Activated B cell treated with CpG ODN at 0.5 μM for 24 hours (primary cell): Measurements from ENCODE around the gene HLTF. TPM values are rescaled to one million over a fixed set of nuclear protein-coding genes. Genes with fewer than 3 reads are reported as not detected.
"Not testable (repeated sequence)": the region's sequence is repeated elsewhere in the genome, so short reads cannot be mapped to it uniquely, and the experiment has no call there.

Experiments used
- ATAC-seq: fragments of 200-7000 bp; cut with Tn5 transposase; one replicate; pipeline ENCODE4 v1.10.0; 2021; ENCODE audit warnings: low read depth, mild to moderate bottlenecking, moderate library complexity
- CTCF ChIA-PET: fragments of 350-600 bp; sonication (Branson Sonifier 250); formaldehyde crosslinking; loops from one replicate; lab custom pipeline; 2021; ENCODE audit warnings: antibody characterized with exemption; lab: Charles Lee
- POLR2A ChIA-PET: fragments of 350-600 bp; sonication (Branson Sonifier 250); formaldehyde crosslinking; loops from one replicate; lab custom pipeline; 2021; ENCODE audit warnings: antibody characterized with exemption; lab: Charles Lee
- DNase-seq: peaks from one replicate; pipeline ENCODE4 v3.0.0; 2022
- H3K27ac Mint-ChIP-seq: one replicate; pipeline ENCODE4 v1.8.0; 2020; ENCODE audit warnings: mixed read lengths
- H3K27me3 Mint-ChIP-seq: one replicate; pipeline ENCODE4 v1.8.0; 2021; ENCODE audit warnings: mixed read lengths
- H3K36me3 Mint-ChIP-seq: one replicate; pipeline ENCODE4 v1.8.0; 2021; ENCODE audit warnings: low read depth, mixed read lengths
- H3K4me1 Mint-ChIP-seq: one replicate; pipeline ENCODE4 v1.8.0; 2021; ENCODE audit warnings: mixed read lengths
- H3K4me3 Mint-ChIP-seq: one replicate; pipeline ENCODE4 v1.8.0; 2020; ENCODE audit warnings: mild to moderate bottlenecking, mixed read lengths
- H3K9me3 Mint-ChIP-seq: one replicate; pipeline ENCODE4 v1.8.0; 2020; ENCODE audit warnings: mixed read lengths
- CTCF ChIP-seq: fragments of 200-600 bp; IDR thresholded peaks from one replicate; pipeline ENCODE4 v1.8.0; 2022; ENCODE audit warnings: antibody characterized with exemption, mild to moderate bottlenecking
- intact Hi-C: fragments of 100-400 bp; cut with micrococcal nuclease; formaldehyde crosslinking; loops from one replicate; pipeline ENCODE4 v1.15.1; 2024
- total RNA-seq: library from RNA; stranded (reverse); gene quantifications from 2 replicates; pipeline ENCODE4 v1.2.3, GENCODE V29; 2022

Gene HLTF
- total RNA-seq, 1 donor from 2014 or later: 16.4 TPM

- H3K4me3 Mint-ChIP-seq: no peak overlapping the region
- CTCF ChIA-PET: no interaction called here
- no peak for ATAC-seq
- intact Hi-C loops: no loop called here
- no peak for DNase-seq
- no peak for TF ChIP-seq CTCF
- POLR2A ChIA-PET: no interaction called here
- peaks cover 2% of the 10 kb centered on the region for H3K4me1 Mint-ChIP-seq
- peaks cover 3% of the 10 kb centered on the region for H3K9me3 Mint-ChIP-seq
- H3K36me3 Mint-ChIP-seq: no peaks in the 10 kb centered on the region
- H3K27ac Mint-ChIP-seq: no peak overlapping the region
- H3K27me3 Mint-ChIP-seq: peaks cover 2% of the 10 kb centered on the region
These were observed 14.8 kb upstream of the HLTF start for GRCh38 chr3:149101154-149101553.

GRCh38 chr3:149097987-149098386 lies 11.7 kb upstream of the HLTF start:
- H3K36me3 Mint-ChIP-seq, intact Hi-C loops, POLR2A ChIA-PET, H3K27ac Mint-ChIP-seq, DNase-seq, CTCF ChIA-PET, H3K9me3 Mint-ChIP-seq, ATAC-seq, H3K27me3 Mint-ChIP-seq, H3K4me3 Mint-ChIP-seq: not testable (repeated sequence)
- peaks cover 13% of the 10 kb centered on the region for H3K4me1 Mint-ChIP-seq

GRCh38 chr3:149095487-149095886 lies 9.2 kb upstream of the HLTF start:
- no peak for TF ChIP-seq CTCF
- ATAC-seq: peak; percentile 54
- no peaks in the 10 kb centered on the region for H3K27me3 Mint-ChIP-seq
- no peaks in the 10 kb centered on the region for H3K36me3 Mint-ChIP-seq
- CTCF ChIA-PET: interaction anchor here (0.7 kb wide), 1 partner anchor 23 kb away, joined by 3 read pairs; no protein-coding TSS in a partner anchor
- H3K4me3 Mint-ChIP-seq: peak overlapping the region; percentile 19
- no peak for DNase-seq
- H3K9me3 Mint-ChIP-seq: no peaks in the 10 kb centered on the region
- POLR2A ChIA-PET: interaction anchor here (1.9 kb wide), 1 partner anchor 9 kb away, joined by 5 read pairs; no protein-coding TSS in a partner anchor
- intact Hi-C loops: loop anchor here (1.0 kb wide), 1 partner anchor 9 kb away; the partner anchor contains the start of gene HLTF
- H3K27ac Mint-ChIP-seq: peak overlapping the region; percentile 72
- peaks cover 16% of the 10 kb centered on the region for H3K4me1 Mint-ChIP-seq

GRCh38 chr3:149091983-149092382 lies 5.7 kb upstream of the HLTF start:
- no peak for ATAC-seq
- Mint-ChIP-seq H3K36me3 (no peaks in the 10 kb centered on the region), H3K9me3 (no peaks in the 10 kb centered on the region), H3K4me1 (peaks cover 27% of the 10 kb centered on the region), H3K27ac (no peak overlapping the region), H3K27me3 (no peaks in the 10 kb centered on the region), H3K4me3 (no peak overlapping the region)
- TF ChIP-seq CTCF: no peak
- intact Hi-C loops: no loop called here
- no peak for DNase-seq
- ChIA-PET POLR2A (no interaction called here), CTCF (interaction anchor here (1.0 kb wide), 1 partner anchor 28 kb away, joined by 3 read pairs; no protein-coding TSS in a partner anchor)

- peaks cover 3% of the 10 kb centered on the region for H3K36me3 Mint-ChIP-seq
- TF ChIP-seq CTCF: no peak
- intact Hi-C loops: no loop called here
- H3K27ac Mint-ChIP-seq: no peak overlapping the region
- H3K27me3 Mint-ChIP-seq: no peaks in the 10 kb centered on the region
- no peak overlapping the region for H3K4me3 Mint-ChIP-seq
- DNase-seq (no peak), ATAC-seq (no peak)
- ChIA-PET CTCF (interaction anchor here (1.0 kb wide), 1 partner anchor 29 kb away, joined by 3 read pairs; no protein-coding TSS in a partner anchor), POLR2A (no interaction called here)
- H3K4me1 Mint-ChIP-seq: peaks cover 30% of the 10 kb centered on the region
- H3K9me3 Mint-ChIP-seq: no peaks in the 10 kb centered on the region
These were observed 4.6 kb upstream of the HLTF start for GRCh38 chr3:149090907-149091306.

GRCh38 chr3:149090461-149090860 lies 4.1 kb upstream of the HLTF start:
- no peak for TF ChIP-seq CTCF
- POLR2A ChIA-PET: no interaction called here
- Mint-ChIP-seq H3K4me3 (no peak overlapping the region), H3K36me3 (peaks cover 5% of the 10 kb centered on the region), H3K27ac (no peak overlapping the region), H3K4me1 (peaks cover 30% of the 10 kb centered on the region), H3K9me3 (no peaks in the 10 kb centered on the region), H3K27me3 (no peaks in the 10 kb centered on the region)
- intact Hi-C loops: no loop called here
- CTCF ChIA-PET: no interaction called here
- DNase-seq (no peak), ATAC-seq (no peak)
